Hepatocyte (in vitro differentiated cells): ENCODE data around the gene KANK4.

Experiments
- EZH2 ChIP-seq: fragments of 200-600 bp; sonication (generic); IDR thresholded peaks from 2 replicates; pipeline ENCODE4 v1.6.1; 2016; ENCODE audit warnings: antibody characterized with exemption, mild to moderate bottlenecking, borderline replicate concordance
- TF ChIP-seq, protein P1 (sequence below): fragments of 200-600 bp; sonication (generic); IDR thresholded peaks from 2 replicates; pipeline ENCODE4 v1.5.1; 2016; ENCODE audit warnings: antibody characterized with exemption, mild to moderate bottlenecking; ENCODE audit not compliant: poor library complexity

DNA sequence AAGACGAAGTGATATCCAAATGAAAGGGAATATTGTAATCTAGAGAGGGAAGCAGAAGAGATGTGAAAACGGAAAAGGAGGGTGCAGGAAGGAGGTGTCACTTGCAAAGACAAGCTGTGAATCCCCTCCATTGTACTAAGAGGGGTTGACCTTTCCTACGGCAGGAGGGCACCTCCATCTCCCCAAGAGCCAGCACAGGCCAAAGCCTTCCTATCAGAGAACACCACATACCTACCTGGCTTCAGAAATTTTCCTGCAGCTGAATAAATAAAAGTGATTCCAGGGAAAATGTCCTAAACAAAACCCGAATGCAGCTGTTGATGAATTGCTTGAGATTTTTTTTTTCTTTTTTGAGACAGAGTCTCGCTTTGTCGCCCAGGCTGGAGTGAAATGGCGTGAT, 14.3 kb downstream of the KANK4 start:
- no peak for TF ChIP-seq EZH2
- TF ChIP-seq, protein P1, sequence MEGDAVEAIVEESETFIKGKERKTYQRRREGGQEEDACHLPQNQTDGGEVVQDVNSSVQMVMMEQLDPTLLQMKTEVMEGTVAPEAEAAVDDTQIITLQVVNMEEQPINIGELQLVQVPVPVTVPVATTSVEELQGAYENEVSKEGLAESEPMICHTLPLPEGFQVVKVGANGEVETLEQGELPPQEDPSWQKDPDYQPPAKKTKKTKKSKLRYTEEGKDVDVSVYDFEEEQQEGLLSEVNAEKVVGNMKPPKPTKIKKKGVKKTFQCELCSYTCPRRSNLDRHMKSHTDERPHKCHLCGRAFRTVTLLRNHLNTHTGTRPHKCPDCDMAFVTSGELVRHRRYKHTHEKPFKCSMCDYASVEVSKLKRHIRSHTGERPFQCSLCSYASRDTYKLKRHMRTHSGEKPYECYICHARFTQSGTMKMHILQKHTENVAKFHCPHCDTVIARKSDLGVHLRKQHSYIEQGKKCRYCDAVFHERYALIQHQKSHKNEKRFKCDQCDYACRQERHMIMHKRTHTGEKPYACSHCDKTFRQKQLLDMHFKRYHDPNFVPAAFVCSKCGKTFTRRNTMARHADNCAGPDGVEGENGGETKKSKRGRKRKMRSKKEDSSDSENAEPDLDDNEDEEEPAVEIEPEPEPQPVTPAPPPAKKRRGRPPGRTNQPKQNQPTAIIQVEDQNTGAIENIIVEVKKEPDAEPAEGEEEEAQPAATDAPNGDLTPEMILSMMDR = no peak
